Esophagus muscularis mucosa (tissue), 4 donors: ENCODE results near the gene AQP5. TPM values are rescaled to one million over a fixed set of nuclear protein-coding genes. Genes with fewer than 3 reads are reported as not detected.

Experiments
- DNase-seq: peaks from one replicate; pipeline ENCODE4 v3.0.0-alpha.2; 2017; ENCODE audit errors: extremely low spot score
- H3K27ac ChIP-seq, 4 donors: fragments of 200-600 bp; sonication (generic); replicated peaks in 1 of 4; 1 replicate in 3 of 4; 2 replicates in 1 of 4; pipeline ENCODE4 v1.5.1; 2016 to 2019; ENCODE audit warnings: mild to moderate bottlenecking in 1 of 4
- H3K27me3 ChIP-seq, 4 donors: fragments of 200-600 bp; sonication (generic); one replicate each; pipeline versions ENCODE4 v1.5.1 to v1.6.0; 2016 to 2019
- H3K36me3 ChIP-seq, 4 donors: fragments of 200-600 bp; sonication (generic); one replicate each; pipeline ENCODE4 v1.5.1; 2016 to 2019
- H3K4me1 ChIP-seq, 4 donors: fragments of 200-600 bp; sonication (generic); one replicate each; pipeline ENCODE4 v1.5.1; 2016 to 2019
- H3K4me3 ChIP-seq, 4 donors: fragments of 200-600 bp; sonication (generic); 1 replicate in 2 of 4; 2 replicates in 2 of 4; pipeline ENCODE4 v1.5.1; 2016 to 2019; ENCODE audit warnings: mild to moderate bottlenecking in 4 of 4, moderate library complexity in 1 of 4
- H3K9me3 ChIP-seq, 4 donors: fragments of 200-600 bp; sonication (generic); 1 replicate in 3 of 4; 2 replicates in 1 of 4; pipeline ENCODE4 v1.5.1; 2016 to 2019
- EP300 ChIP-seq: sonication (generic); formaldehyde crosslinking; IDR thresholded peaks from one replicate; pipeline ENCODE4 v1.6.1; 2017; ENCODE audit warnings: antibody characterized with exemption
- POLR2A ChIP-seq: fragments of 450-650 bp; IDR thresholded peaks from one replicate; pipeline ENCODE4 v1.6.1; 2017; ENCODE audit warnings: antibody characterized with exemption, moderate library complexity, mild to moderate bottlenecking, low read depth
- POLR2AphosphoS5 ChIP-seq, 2 donors: sonication (generic); formaldehyde crosslinking; IDR thresholded peaks; one replicate each; pipeline ENCODE4 v1.6.1; 2017; ENCODE audit warnings: antibody characterized with exemption in 2 of 2
- WGBS: methylation state at CpG from one replicate; pipeline ENCODE4 v1.1.5; 2018; 5-methylcytosine and 5-hydroxymethylcytosine counted together
- intact Hi-C: fragments of 100-400 bp; cut with DNase I; formaldehyde crosslinking; loops from one replicate; pipeline ENCODE4 v1.15.1; 2023
- total RNA-seq, 4 donors: library from RNA; depleted of rRNA; stranded (reverse); fragments of >200 nt; gene quantifications; one replicate each; pipeline versions ENCODE4 v1.1.0 to v1.2.1, GENCODE V29; 2016
- TF ChIP-seq, protein P1 (sequence below), 3 experiments: fragments of 200-600 bp in 2 of 3; fragments of 450-650 bp in 1 of 3; sonication (generic) in 2 of 3; IDR thresholded peaks; one replicate each; pipeline ENCODE4 v1.5.1; 2017 to 2019; ENCODE audit warnings: antibody characterized with exemption in 3 of 3, mild to moderate bottlenecking in 2 of 3, moderate library complexity in 1 of 3

AQP5 gene
- total RNA-seq, 4 donors from 2014 or later: 0.83 TPM; not detected in 3

DNA sequence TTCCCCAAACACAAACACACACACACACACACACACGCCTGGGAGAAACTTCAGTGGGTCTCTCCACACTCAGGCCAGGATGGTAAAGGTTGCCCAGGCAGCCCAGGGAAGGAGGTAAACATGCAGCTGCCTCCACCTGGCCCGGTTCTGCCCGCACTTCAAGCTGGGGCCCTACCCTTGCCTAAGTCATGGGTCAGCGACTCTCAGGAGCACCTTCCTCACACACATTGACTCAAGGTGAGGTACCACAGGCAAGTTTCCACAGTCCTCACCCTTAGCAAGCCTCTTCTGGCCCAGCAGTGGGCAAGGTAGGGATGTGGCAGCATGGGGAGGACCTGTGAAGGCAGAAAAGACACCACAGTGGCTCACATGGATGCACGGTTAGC lies 43.9 kb upstream of the AQP5 start:
- Histone ChIP-seq H3K9me3 (no peaks in the 10 kb centered on the region), H3K4me3 (no peak overlapping the region), H3K36me3 (no peaks in the 10 kb centered on the region), H3K27ac (no peak overlapping the region), H3K27me3 (peaks cover 0 to 22% (median 0%) of the 10 kb centered on the region in 4 donors), H3K4me1 (peaks cover 0 to 10% (median 7%) of the 10 kb centered on the region in 4 donors)
- 82% methylated on average over 5 of the region's 5 CpGs for WGBS
- DNase-seq: no peak
- TF ChIP-seq POLR2AphosphoS5 (IDR thresholded peaks at IDR 0.05) (no peak), EP300 (no peak), POLR2A (no peak)
- TF ChIP-seq, protein P1, sequence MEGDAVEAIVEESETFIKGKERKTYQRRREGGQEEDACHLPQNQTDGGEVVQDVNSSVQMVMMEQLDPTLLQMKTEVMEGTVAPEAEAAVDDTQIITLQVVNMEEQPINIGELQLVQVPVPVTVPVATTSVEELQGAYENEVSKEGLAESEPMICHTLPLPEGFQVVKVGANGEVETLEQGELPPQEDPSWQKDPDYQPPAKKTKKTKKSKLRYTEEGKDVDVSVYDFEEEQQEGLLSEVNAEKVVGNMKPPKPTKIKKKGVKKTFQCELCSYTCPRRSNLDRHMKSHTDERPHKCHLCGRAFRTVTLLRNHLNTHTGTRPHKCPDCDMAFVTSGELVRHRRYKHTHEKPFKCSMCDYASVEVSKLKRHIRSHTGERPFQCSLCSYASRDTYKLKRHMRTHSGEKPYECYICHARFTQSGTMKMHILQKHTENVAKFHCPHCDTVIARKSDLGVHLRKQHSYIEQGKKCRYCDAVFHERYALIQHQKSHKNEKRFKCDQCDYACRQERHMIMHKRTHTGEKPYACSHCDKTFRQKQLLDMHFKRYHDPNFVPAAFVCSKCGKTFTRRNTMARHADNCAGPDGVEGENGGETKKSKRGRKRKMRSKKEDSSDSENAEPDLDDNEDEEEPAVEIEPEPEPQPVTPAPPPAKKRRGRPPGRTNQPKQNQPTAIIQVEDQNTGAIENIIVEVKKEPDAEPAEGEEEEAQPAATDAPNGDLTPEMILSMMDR (IDR thresholded peaks at IDR 0.05): no peak
- intact Hi-C loops: no loop called here

DNA sequence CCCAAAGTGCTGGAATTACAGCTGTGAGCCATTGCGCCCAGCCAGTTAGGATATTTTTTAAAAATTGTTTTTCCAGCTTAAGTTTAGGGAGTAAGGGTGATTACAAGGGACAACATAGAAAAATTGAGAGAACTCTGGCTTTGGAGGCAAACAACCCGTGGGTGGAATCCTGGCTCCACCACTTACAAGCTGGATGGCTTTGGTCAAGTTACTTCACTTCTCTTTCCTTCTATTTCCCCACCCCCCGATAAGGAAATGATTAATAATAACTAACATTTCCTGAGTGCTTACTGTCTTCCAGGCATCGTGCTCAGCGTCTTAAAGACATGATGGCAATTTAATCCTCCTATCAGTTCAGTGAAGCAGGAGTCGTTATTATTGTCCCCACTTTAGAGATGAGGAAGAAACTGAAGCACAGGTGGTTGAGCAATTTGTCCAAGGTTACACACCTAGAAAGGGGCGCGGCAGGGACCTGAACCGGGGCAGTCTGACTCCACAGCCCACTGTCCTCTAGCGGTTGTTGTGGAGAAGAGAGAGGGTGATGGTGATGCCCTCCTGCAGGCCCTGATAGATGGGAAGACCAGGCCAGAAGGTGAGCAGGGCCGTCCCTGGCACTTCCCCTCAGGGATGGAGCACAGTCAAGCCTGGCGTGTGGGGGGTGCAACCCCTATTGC lies 41.3 kb upstream of the AQP5 start:
- intact Hi-C loops: no loop called here
- DNase-seq: no peak
- Histone ChIP-seq H3K4me3 (no peak overlapping the region), H3K4me1 (peaks cover 0 to 12% (median 11%) of the 10 kb centered on the region in 4 donors), H3K36me3 (no peaks in the 10 kb centered on the region), H3K27me3 (peaks cover 0 to 22% (median 0%) of the 10 kb centered on the region in 4 donors), H3K9me3 (no peaks in the 10 kb centered on the region), H3K27ac (peak overlapping the region in 1 of 4 donors; percentile 23)
- 62% methylated on average over 12 of the region's 12 CpGs for WGBS
- TF ChIP-seq, protein P1 (IDR thresholded peaks at IDR 0.05): no peak
- TF ChIP-seq EP300 (no peak), POLR2AphosphoS5 (IDR thresholded peaks at IDR 0.05) (no peak), POLR2A (no peak)

DNA sequence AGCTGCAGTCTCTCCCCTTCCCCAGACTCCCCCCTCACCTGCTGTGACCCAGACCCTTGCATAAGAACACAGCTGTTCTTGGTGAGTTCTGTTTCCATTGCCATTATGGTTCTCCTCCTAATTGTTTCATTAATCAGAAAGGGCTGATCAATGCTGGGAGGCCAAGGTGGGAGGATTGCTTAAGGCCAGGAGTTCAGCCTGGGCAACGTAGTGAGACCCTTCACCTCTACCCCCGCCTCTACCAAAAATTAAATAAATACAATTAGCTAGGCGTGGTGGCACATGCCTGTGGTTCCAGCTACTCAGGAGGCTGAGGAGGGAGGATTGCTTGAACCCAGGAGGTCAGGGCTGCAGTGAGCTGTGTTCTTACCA lies 40.8 kb upstream of the AQP5 start:
- Histone ChIP-seq H3K4me3 (no peak overlapping the region), H3K27me3 (peaks cover 0 to 22% (median 0%) of the 10 kb centered on the region in 4 donors), H3K36me3 (no peaks in the 10 kb centered on the region), H3K27ac (peak overlapping the region in 1 of 4 donors; percentile 23), H3K9me3 (no peaks in the 10 kb centered on the region), H3K4me1 (peaks cover 0 to 12% (median 11%) of the 10 kb centered on the region in 4 donors)
- TF ChIP-seq POLR2A: no peak
- no peak for TF ChIP-seq EP300
- TF ChIP-seq, protein P1 (IDR thresholded peaks at IDR 0.05): no peak
- no peak for TF ChIP-seq POLR2AphosphoS5 (IDR thresholded peaks at IDR 0.05)
- no peak for DNase-seq
- intact Hi-C loops: no loop called here
- WGBS: 87% methylated on average over 3 of the region's 3 CpGs

DNA sequence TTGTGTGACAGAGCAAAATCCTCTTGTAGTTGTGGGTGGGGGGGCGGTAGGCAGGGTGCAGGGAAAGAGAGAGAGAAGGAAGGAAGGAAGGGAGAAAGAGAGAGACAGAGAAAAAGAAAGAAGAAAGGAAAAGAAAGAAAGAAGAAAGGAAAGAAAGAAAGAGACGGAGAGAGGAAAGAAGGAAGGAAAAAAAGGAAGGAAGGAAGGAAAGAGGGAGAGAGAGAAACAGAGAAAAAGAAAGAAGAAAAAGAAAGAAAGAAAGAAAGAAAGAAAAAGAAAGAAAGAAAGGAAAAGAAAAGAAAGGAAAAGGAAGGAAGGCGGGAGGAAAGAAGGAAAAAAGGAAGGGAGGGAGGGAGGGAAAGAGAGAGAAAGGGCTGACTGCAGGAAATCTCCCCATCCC lies 40.4 kb upstream of the AQP5 start:
- Histone ChIP-seq H3K4me1 (peaks cover 0 to 12% (median 9%) of the 10 kb centered on the region in 4 donors), H3K27ac (no peak overlapping the region), H3K4me3 (no peak overlapping the region), H3K9me3 (no peaks in the 10 kb centered on the region), H3K27me3 (peaks cover 0 to 22% (median 0%) of the 10 kb centered on the region in 4 donors), H3K36me3 (no peaks in the 10 kb centered on the region)
- 78% methylated on average over 3 of the region's 3 CpGs for WGBS
- intact Hi-C loops: no loop called here
- TF ChIP-seq POLR2AphosphoS5 (IDR thresholded peaks at IDR 0.05) (no peak), EP300 (no peak)
- no peak for DNase-seq

DNA sequence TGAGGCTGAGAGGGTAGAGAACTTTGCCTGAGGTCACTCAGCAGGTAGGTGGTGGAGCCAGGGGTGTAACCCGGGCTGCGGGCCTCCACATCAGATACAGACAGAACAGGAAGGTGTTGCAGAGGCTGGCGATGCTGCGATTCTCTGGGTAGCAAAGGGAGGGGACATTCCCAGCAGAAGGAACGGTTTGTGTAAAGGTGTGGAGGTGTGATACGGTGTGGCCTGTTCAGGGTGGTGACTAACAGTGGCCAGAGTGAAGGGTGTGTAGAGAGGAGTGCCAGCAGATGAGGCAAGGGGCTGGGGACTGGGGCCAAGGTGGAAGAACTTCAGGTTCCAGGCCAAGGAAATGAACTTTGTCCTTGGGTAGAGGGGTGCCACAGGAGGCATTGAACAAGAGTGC lies 39.7 kb upstream of the AQP5 start:
- intact Hi-C loops: no loop called here
- Histone ChIP-seq H3K9me3 (no peaks in the 10 kb centered on the region), H3K27me3 (peaks cover 0 to 19% (median 0%) of the 10 kb centered on the region in 4 donors), H3K4me3 (no peak overlapping the region), H3K36me3 (no peaks in the 10 kb centered on the region), H3K27ac (peak overlapping the region in 1 of 4 donors; percentile 0), H3K4me1 (peaks cover 0 to 12% (median 9%) of the 10 kb centered on the region in 4 donors)
- TF ChIP-seq, protein P1 (IDR thresholded peaks at IDR 0.05): no peak
- no peak for TF ChIP-seq POLR2A
- no peak for TF ChIP-seq POLR2AphosphoS5 (IDR thresholded peaks at IDR 0.05)
- TF ChIP-seq EP300: no peak
- no peak for DNase-seq
- 76% methylated on average over 6 of the region's 6 CpGs for WGBS
